Thymus (tissue), 11 donors: ENCODE measurements around the gene RPS15A. TPM values are rescaled to one million over a fixed set of nuclear protein-coding genes. Genes with fewer than 3 reads are reported as not detected.
"Not testable (repeated sequence)": the region's sequence is repeated elsewhere in the genome, so short reads cannot be mapped to it uniquely, and the experiment has no call there.

Source experiments
- DNase-seq, 9 donors: peaks; one replicate each; pipeline ENCODE4 v3.0.0-alpha.2; 2013; ENCODE audit warnings: low spot score in 9 of 9, low read depth in 6 of 9, missing footprints in 1 of 9
- H3K27ac ChIP-seq, 2 donors: one replicate each; pipeline ENCODE4 v1.5.1; 2013; ENCODE audit warnings: control low read depth in 1 of 2, low read depth in 1 of 2, low read length in 1 of 2, mild to moderate bottlenecking in 1 of 2, moderate library complexity in 1 of 2
- H3K27me3 ChIP-seq, 2 donors: one replicate each; pipeline ENCODE4 v1.5.1; 2013; ENCODE audit warnings: low read length in 1 of 2; ENCODE audit not compliant: control insufficient read depth in 2 of 2, insufficient read depth in 1 of 2
- H3K36me3 ChIP-seq, 2 donors: one replicate each; pipeline ENCODE4 v1.5.1; 2013; ENCODE audit warnings: low read length in 1 of 2, mild to moderate bottlenecking in 1 of 2, moderate library complexity in 1 of 2; ENCODE audit not compliant: control insufficient read depth in 2 of 2, insufficient read depth in 2 of 2
- H3K4me1 ChIP-seq, 2 donors: one replicate each; pipeline ENCODE4 v1.5.1; 2013; ENCODE audit warnings: low read length in 2 of 2; ENCODE audit not compliant: control insufficient read depth in 2 of 2, insufficient read depth in 2 of 2
- H3K4me3 ChIP-seq, 2 donors: one replicate each; pipeline ENCODE4 v1.5.1; 2013; ENCODE audit warnings: low read length in 2 of 2, control low read depth in 1 of 2, mild to moderate bottlenecking in 1 of 2
- H3K9me3 ChIP-seq, 2 donors: one replicate each; pipeline ENCODE4 v1.5.1; 2013; ENCODE audit warnings: low read length in 1 of 2, mild to moderate bottlenecking in 1 of 2; ENCODE audit not compliant: control insufficient read depth in 2 of 2, insufficient read depth in 1 of 2
- WGBS: extraction: QIAGEN DNeasy Blood & Tissue Kit; methylation state at CpG from one replicate; pipeline ENCODE4 v1.1.7; 2013; 5-methylcytosine and 5-hydroxymethylcytosine counted together
- polyA plus RNA-seq: library from polyadenylated mRNA; stranded (reverse); fragments of 200-250 nt; gene quantifications from one replicate; pipeline ENCODE4 v1.2.3, GENCODE V29; 2013
- total RNA-seq: library from RNA; stranded (reverse); fragments of 120-200 nt; gene quantifications from one replicate; pipeline ENCODE4 v1.2.4, GENCODE V29; 2013
- donor health status: healthy.

The RPS15A gene
- total and polyA plus RNA-seq, 2 donors: 6,149 to 6,819 TPM

GRCh38 chr16:18742870-18743269 lies 47.3 kb downstream of the RPS15A start:
- not testable (repeated sequence) for H3K9me3 ChIP-seq, H3K4me1 ChIP-seq, H3K4me3 ChIP-seq, H3K27me3 ChIP-seq, H3K27ac ChIP-seq, H3K36me3 ChIP-seq, DNase-seq
- WGBS: 81% methylated on average over 6 of the region's 8 CpGs

GRCh38 chr16:18740027-18740426 lies 50.1 kb downstream of the RPS15A start:
- not testable (repeated sequence) for H3K27ac ChIP-seq, H3K4me1 ChIP-seq, H3K27me3 ChIP-seq, H3K4me3 ChIP-seq, H3K36me3 ChIP-seq, DNase-seq, H3K9me3 ChIP-seq
- 86% methylated on average over 1 of the region's 3 CpGs for WGBS

- DNase-seq, H3K4me3 ChIP-seq, H3K27ac ChIP-seq, H3K36me3 ChIP-seq, H3K9me3 ChIP-seq, H3K27me3 ChIP-seq, H3K4me1 ChIP-seq: not testable (repeated sequence)
- WGBS: 97% methylated on average over 4 of the region's 4 CpGs
These were observed 51.4 kb downstream of the RPS15A start for GRCh38 chr16:18738768-18739167.

- not testable (repeated sequence) for H3K27me3 ChIP-seq, H3K4me1 ChIP-seq, H3K27ac ChIP-seq, DNase-seq, H3K36me3 ChIP-seq, H3K9me3 ChIP-seq, H3K4me3 ChIP-seq
- 95% methylated on average over 27 of the region's 27 CpGs for WGBS
These were observed 55.9 kb downstream of the RPS15A start for GRCh38 chr16:18734279-18734678.

Other genes with a start within 250 kb of the RPS15A start
- 37.3 TPM for gene NOMO2, start 228.2 kb downstream of the RPS15A start, total RNA-seq
- gene NOMO2, start 228.2 kb downstream of the RPS15A start, polyA plus RNA-seq: 50.4 TPM
- gene ARL6IP1, start 11.2 kb upstream of the RPS15A start, total RNA-seq: 169 TPM
- 120 TPM for gene ARL6IP1, start 11.2 kb upstream of the RPS15A start, polyA plus RNA-seq
- gene SMG1, start 136.1 kb upstream of the RPS15A start, total RNA-seq: 31.9 TPM
- gene SMG1, start 136.1 kb upstream of the RPS15A start, polyA plus RNA-seq: 20.8 TPM
- gene TMC7, start 193.6 kb upstream of the RPS15A start, total RNA-seq: 0.14 TPM
- gene TMC7, start 193.6 kb upstream of the RPS15A start, polyA plus RNA-seq: 0.41 TPM